ENCODE measurements around the gene SH2D4B.
A peak's percentile ranks its signal among the peaks of the same experiment; 100 is the strongest.

SH2D4B gene

GRCh38 chr10:80649183-80649582 is 111.5 kb downstream of the SH2D4B start:
- no peak for DNase-seq

DNA sequence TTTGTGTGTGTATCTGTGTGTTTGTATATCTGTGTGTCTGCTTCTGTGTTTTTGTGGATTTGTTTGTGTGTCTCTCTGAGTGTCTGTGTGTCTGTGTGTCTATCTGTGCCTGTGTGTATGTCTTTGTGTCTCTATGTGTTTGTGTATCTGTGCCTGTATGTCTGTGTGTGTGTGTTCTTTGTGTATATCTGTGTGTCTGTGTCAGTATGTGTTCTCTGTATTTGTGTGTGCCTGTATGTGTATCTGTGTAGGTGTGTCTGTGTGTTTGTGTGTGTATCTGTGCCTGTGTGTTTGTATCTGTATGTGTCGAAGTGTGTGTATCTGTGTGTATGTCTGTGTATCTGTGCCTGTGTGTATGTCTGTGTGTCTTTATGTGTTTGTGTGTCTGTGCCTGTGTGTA is 118.2 kb downstream of the SH2D4B start:
- DNase-seq, result no peak

DNA sequence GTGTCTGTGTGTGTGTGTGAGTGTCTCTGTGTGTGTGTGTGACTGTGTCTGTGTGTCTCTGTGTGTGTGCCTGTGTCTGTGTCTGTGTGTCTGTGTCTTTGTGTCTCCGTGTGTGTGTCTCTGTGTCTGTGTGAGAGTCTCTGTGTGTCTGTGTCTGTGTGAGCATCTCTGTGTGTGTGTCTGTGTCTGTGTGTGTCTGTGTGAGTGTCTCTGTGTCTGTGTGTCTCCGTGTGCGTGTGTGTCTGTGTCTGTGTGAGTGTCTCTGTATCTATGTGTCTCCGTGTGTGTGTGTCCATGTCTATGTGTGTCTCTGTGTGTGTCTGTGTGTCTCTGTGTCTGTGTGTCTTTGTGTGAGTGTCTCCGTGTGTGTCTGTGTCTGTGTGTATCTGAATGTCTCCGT is 120.4 kb downstream of the SH2D4B start:
- no peak for DNase-seq

- no peak for DNase-seq
Measured at GRCh38 chr10:80659289-80659688, 121.6 kb downstream of the SH2D4B start.

GRCh38 chr10:80660266-80660665 is 122.6 kb downstream of the SH2D4B start:
- no peak for DNase-seq

GRCh38 chr10:80660736-80661135 is 123.0 kb downstream of the SH2D4B start:
- no peak for DNase-seq

GRCh38 chr10:80661526-80661925 is 123.8 kb downstream of the SH2D4B start:
- no peak for DNase-seq

GRCh38 chr10:80662429-80663261 is 124.9 kb downstream of the SH2D4B start:
- peak; percentile 78 for DNase-seq

DNA sequence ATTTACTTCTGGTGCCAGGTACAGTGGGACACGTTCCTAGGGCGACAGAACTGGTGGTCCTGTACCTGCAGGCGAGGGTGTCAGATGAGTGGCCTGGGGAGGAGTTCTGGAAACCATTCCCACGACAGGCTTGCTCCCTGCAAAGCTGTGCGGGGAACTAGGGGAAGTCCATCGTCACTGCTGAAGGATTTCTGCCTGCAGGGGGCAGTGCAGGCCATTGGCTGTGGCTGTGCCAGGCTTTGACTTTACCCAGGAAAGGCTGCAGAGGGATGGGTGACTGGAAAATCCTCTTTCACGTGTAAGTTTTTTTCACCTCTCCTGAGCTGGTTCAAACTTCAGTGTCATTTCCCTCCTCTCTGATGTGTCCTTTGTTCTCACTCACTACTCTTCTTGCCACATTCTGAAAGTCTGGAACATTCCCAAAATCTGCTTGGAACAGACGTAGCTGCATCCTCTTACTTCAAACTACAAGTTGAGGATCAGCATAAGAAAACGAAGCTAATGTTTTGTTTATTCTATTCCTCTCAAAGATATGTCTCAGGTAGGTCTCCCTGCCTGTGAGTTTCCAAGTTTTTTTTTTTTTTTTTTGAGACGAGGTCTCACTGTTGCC is 126.5 kb downstream of the SH2D4B start:
- DNase-seq, result peak; percentile 52

- no peak for DNase-seq
Measured at GRCh38 chr10:80669485-80669884, 131.8 kb downstream of the SH2D4B start.

DNA sequence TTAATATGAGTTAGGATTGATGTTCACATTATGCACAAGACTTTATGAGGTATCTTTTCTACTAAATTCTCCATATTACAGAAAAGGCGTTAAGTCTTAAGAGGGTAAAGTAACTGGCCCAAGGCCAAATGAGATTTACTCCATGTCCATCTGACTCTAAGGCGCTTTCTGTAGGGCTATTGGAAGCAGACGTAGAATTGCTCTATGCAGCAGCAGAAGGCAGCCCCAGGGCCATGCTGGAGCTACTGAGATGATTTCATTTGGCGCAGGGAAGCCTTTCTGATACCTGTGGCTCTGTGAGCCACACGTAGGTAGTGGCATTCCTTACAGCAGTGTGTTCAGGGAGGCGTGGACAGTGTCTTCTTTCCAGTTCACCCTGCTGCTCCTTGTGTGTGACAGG is 133.1 kb downstream of the SH2D4B start:
- DNase-seq, result no peak

GRCh38 chr10:80671847-80672246 is 134.1 kb downstream of the SH2D4B start:
- no peak for DNase-seq

DNA sequence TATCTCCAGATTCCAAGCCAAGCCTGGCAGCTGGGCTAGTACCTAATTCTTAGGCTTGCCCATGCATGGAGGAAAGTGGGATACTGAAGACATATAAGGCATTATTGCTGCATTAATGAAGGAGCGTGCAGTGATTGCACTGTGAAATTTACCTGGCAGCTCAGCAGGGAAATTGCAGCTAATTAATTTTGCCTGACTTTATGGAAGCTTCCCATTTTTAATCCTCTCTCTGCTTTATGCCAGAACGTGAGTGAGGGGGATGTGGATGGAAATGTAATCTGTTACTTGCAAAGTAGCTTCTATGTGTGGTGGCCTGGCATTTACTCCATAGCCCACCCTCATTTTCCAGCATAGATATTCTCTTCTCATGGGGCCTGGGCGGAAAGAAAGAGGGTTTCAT is 134.9 kb downstream of the SH2D4B start:
- no peak for DNase-seq

GRCh38 chr10:80674809-80675208 is 137.1 kb downstream of the SH2D4B start:
- DNase-seq, result no peak

GRCh38 chr10:80681142-80681541 is 143.4 kb downstream of the SH2D4B start:
- no peak for DNase-seq

DNA sequence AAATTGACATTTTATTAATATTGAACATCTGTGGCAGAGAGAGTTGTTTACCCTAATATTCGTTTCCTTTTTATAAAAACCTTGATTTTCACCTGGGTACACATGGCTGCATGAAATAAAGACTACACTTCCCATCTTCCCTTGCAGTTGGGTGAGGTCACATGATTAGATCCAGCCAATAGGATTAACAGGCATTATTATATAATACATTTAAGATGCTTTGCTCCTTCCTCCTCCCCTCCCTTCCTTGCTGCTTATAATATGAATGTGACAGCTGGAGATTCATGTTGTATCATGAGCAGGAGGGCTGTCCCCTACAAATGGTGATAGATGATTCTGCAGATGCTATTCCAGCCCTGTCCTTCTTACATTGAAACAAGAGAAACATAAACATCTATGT is 146.6 kb downstream of the SH2D4B start:
- peak; percentile 6 for DNase-seq

- no peak for DNase-seq
Measured at GRCh38 chr10:80685355-80685754, 147.7 kb downstream of the SH2D4B start.

- DNase-seq, result no peak
Measured at GRCh38 chr10:80686734-80687475, 149.2 kb downstream of the SH2D4B start.

DNA sequence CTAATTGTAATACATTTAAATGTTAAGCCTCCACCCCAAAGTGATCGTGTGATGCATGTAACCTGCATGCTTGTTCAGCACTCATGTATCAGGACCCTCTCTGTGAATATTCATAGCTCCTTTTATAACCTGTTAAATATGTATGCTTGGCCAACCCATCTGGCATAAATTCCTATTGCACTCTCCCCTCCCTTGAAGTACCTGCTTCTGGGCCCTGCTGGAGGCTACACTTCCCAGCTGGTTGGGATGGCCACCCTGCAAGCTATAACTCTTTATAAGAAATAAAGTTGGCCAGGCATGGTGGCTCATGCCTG is 149.7 kb downstream of the SH2D4B start:
- no peak for DNase-seq

DNA sequence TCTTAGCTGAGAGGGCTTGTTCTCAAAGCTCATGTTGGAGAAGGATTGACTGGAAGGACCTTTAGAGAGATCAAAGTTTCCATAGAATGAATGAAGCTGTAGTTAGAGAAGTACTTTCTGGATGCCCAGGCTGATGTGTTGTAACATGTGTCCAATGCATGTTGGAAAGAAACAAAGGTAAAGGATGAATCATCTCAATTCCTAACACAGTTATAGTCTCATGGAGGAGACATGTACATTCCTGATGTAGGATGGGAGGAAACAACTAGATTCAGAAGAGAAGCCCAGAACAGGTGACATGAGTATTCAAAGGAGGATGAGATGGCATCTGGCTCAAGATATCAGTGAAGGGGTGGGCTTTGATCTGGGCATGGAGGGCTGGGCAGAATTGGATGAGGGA is 152.7 kb downstream of the SH2D4B start:
- no peak for DNase-seq

GRCh38 chr10:80691441-80691840 is 153.7 kb downstream of the SH2D4B start:
- no peak for DNase-seq

- no peak for DNase-seq
Measured at GRCh38 chr10:80693565-80693964, 155.9 kb downstream of the SH2D4B start.

DNA sequence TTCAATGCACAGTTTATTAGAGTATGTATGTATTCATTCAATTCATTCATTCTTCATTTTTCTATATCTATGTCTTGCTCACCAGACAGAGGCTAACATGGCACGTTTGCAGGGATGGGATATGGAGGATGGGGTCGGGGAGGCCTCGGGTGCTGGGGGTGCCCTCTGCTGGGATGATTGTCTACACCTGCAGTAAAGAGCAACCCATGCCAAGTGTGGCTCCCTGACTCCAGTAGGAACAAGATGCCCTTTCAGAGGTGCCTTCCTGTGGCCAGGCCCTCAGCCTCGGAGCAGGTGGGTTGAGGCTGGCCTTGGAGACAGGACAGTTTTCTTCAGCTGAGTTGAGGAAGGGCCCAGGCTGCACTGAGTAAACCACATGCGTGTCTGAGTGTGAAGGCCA is 157.2 kb downstream of the SH2D4B start:
- no peak for DNase-seq

Data from CD4-positive, alpha-beta T cell treated with Interleukin-6 for 4 hours (primary cell).